ENCODE measurements around the gene AHCYL1.

GRCh38 chr1:109991400-109991925, 6.9 kb downstream of the AHCYL1 start:
- TF ChIP-seq POLR2AphosphoS5 (IDR thresholded peaks at IDR 0.05; ENCODE audit: low read depth, low read length) (no peak), TAF1 (IDR thresholded peaks at IDR 0.05; ENCODE audit: borderline replicate concordance, low read depth, low read length) (no peak)
